Stimulated activated CD8-positive, alpha-beta memory T cell treated with anti-CD3 and anti-CD28 coated beads, Interleukin-7, amount 100 ng/mL, for 4 hours (primary cell): ENCODE measurements around the gene PNN.
A peak's percentile ranks its signal among the peaks of the same experiment; 100 is the strongest.

Experiments
- DNase-seq, 2 donors: peaks; one replicate each; pipeline ENCODE4 v3.0.0-alpha.2; 2020; ENCODE audit warnings: low read depth in 2 of 2

Gene PNN

GRCh38 chr14:39229601-39230110 is 54.6 kb downstream of the PNN start:
- no peak for DNase-seq

- DNase-seq, result no peak
These were observed 55.5 kb downstream of the PNN start for GRCh38 chr14:39230416-39231035.

GRCh38 chr14:39231751-39232553 is 56.9 kb downstream of the PNN start:
- peak in 1 of 2 donors; percentile 19 for DNase-seq
